GM18517 (cell line): Measurements from ENCODE around the gene PHKG1.
A peak's percentile ranks its signal among the peaks of the same experiment; 100 is the strongest.
"Not testable (repeated sequence)": the region's sequence is repeated elsewhere in the genome, so short reads cannot be mapped to it uniquely, and the experiment has no call there.

ENCODE experiments used
- ATAC-seq: cut with Tn5 transposase; IDR thresholded peaks from one replicate; pipeline ENCODE4 v1.9.1; 2021; ENCODE audit warnings: mild to moderate bottlenecking, moderate library complexity; ENCODE audit not compliant: unreplicated experiment

The PHKG1 gene

GRCh38 chr7:56092789-56093531, at the start of gene PHKG1:
Gene PHKG1 (minus strand): TSS chr7:56092952. CDS start chr7:56088941, 4,011 bp downstream.
- no peak for ATAC-seq

GRCh38 chr7:56131062-56131461, 38.3 kb upstream of the PHKG1 start:
- ATAC-seq = not testable (repeated sequence)

GRCh38 chr7:56127241-56127975, 34.7 kb upstream of the PHKG1 start:
- no peak for ATAC-seq

- ATAC-seq = no peak
Measured at GRCh38 chr7:56125831-56126230, 33.1 kb upstream of the PHKG1 start.

GRCh38 chr7:56124981-56125380, 32.2 kb upstream of the PHKG1 start:
- no peak for ATAC-seq

- ATAC-seq = no peak
Measured at GRCh38 chr7:56121440-56121839, 28.7 kb upstream of the PHKG1 start.

GRCh38 chr7:56115852-56116538, 23.2 kb upstream of the PHKG1 start, which contains the start of gene NUPR2:
Gene NUPR2 (minus strand): TSS chr7:56116417. CDS start chr7:56116314, 103 bp downstream.
- ATAC-seq = no peak

- not testable (repeated sequence) for ATAC-seq
Measured at GRCh38 chr7:56112244-56112643, 19.5 kb upstream of the PHKG1 start.

- ATAC-seq = no peak
Measured at GRCh38 chr7:56110611-56111010, 17.9 kb upstream of the PHKG1 start.

GRCh38 chr7:56107954-56108258, 15.2 kb upstream of the PHKG1 start:
- no peak for ATAC-seq

- ATAC-seq = peak; percentile 99
Measured at GRCh38 chr7:56106108-56107073, 13.6 kb upstream of the PHKG1 start, which contains the start of gene CHCHD2. Gene CHCHD2 (minus strand): TSS chr7:56106476. CDS start chr7:56106413, 63 bp downstream.

- ATAC-seq = no peak
Measured at GRCh38 chr7:56105508-56105907, 12.8 kb upstream of the PHKG1 start.

- ATAC-seq = not testable (repeated sequence)
Measured at GRCh38 chr7:56104138-56104537, 11.4 kb upstream of the PHKG1 start.

GRCh38 chr7:56099653-56100052, 6.9 kb upstream of the PHKG1 start:
- no peak for ATAC-seq

GRCh38 chr7:56098187-56099008, 5.6 kb upstream of the PHKG1 start:
- ATAC-seq = not testable (repeated sequence)

- no peak for ATAC-seq
Measured at GRCh38 chr7:56097700-56098099, 4.9 kb upstream of the PHKG1 start.

- ATAC-seq = not testable (repeated sequence)
Measured at GRCh38 chr7:56092388-56092787, 364 bp downstream of the PHKG1 start.

- ATAC-seq = no peak
Measured at GRCh38 chr7:56091591-56091990, 1.2 kb downstream of the PHKG1 start.

- ATAC-seq = no peak
Measured at GRCh38 chr7:56087445-56087844, 5.3 kb downstream of the PHKG1 start.

GRCh38 chr7:56086761-56087160, 6.0 kb downstream of the PHKG1 start:
- ATAC-seq = no peak
